Gastrocnemius medialis (tissue), 4 donors: Measurements from ENCODE around the gene ZNF865. TPM values are rescaled to one million over a fixed set of nuclear protein-coding genes. Genes with fewer than 3 reads are reported as not detected.

Source experiments
- ATAC-seq, 2 donors: fragments of 150-250 bp; one replicate each; pipeline ENCODE4 v1.9.1; 2016
- DNase-seq, 2 donors: peaks; one replicate each; pipeline ENCODE4 v3.0.0-alpha.2; 2019
- H3K27ac ChIP-seq, 4 donors: fragments of 200-600 bp; sonication (generic); 1 replicate in 1 of 4; 2 replicates in 3 of 4; pipeline ENCODE4 v1.5.1; 2016 to 2018; ENCODE audit warnings: mild to moderate bottlenecking in 2 of 4, moderate library complexity in 1 of 4
- H3K27me3 ChIP-seq, 3 donors: fragments of 200-600 bp; sonication (generic) in 2 of 3; 1 replicate in 1 of 3; 2 replicates in 2 of 3; pipeline versions ENCODE4 v1.5.1 to v1.6.0; 2016 to 2019; ENCODE audit warnings: mild to moderate bottlenecking in 1 of 3, moderate library complexity in 1 of 3
- H3K36me3 ChIP-seq, 2 donors: fragments of 200-600 bp; sonication (generic) in 1 of 2; one replicate each; pipeline ENCODE4 v1.5.1; 2017 to 2018
- H3K4me1 ChIP-seq, 2 donors: fragments of 200-600 bp; sonication (generic) in 1 of 2; one replicate each; pipeline ENCODE4 v1.5.1; 2016 to 2017; ENCODE audit warnings: mild to moderate bottlenecking in 2 of 2
- H3K4me3 ChIP-seq, 4 donors: fragments of 200-600 bp; sonication (generic) in 3 of 4; 1 replicate in 1 of 4; 2 replicates in 3 of 4; pipeline ENCODE4 v1.5.1; 2016 to 2019; ENCODE audit warnings: mild to moderate bottlenecking in 2 of 4
- H3K9me3 ChIP-seq, 3 donors: fragments of 200-600 bp; sonication (generic) in 2 of 3; 1 replicate in 1 of 3; 2 replicates in 2 of 3; pipeline ENCODE4 v1.5.1; 2016 to 2019
- POLR2A ChIP-seq, 2 donors: fragments of 450-650 bp; IDR thresholded peaks; one replicate each; pipeline ENCODE4 v1.6.1; 2017; ENCODE audit warnings: antibody characterized with exemption in 2 of 2, mild to moderate bottlenecking in 2 of 2, moderate library complexity in 2 of 2
- in situ Hi-C, 4 donors: fragments of 200-750 bp; cut with MboI; loops; one replicate each; pipeline versions ENCODE4 v1.15.0 to v1.8.0; 2017; ENCODE audit warnings: low sequenced_read_pairs in 4 of 4
- intact Hi-C: fragments of 100-400 bp; cut with DNase I; formaldehyde crosslinking; loops from one replicate; pipeline ENCODE4 v1.15.1; 2023; ENCODE audit warnings: low total_unique reads
- total RNA-seq, 4 donors: library from RNA; depleted of rRNA; stranded (reverse); fragments of >200 nt; gene quantifications; one replicate each; pipeline versions ENCODE4 v1.1.0 to v1.2.3, GENCODE V29; 2016
- TF ChIP-seq, protein P1 (sequence below), 5 experiments: fragments of 450-650 bp in 3 of 5; fragments of 200-600 bp in 2 of 5; sonication (generic) in 2 of 5; IDR thresholded peaks in 4 of 5; conservative IDR thresholded peaks in 1 of 5; 1 replicate in 4 of 5; 2 replicates in 1 of 5; pipeline ENCODE4 v1.5.1; 2016 to 2019; ENCODE audit warnings: antibody characterized with exemption in 5 of 5, mild to moderate bottlenecking in 3 of 5, moderate library complexity in 3 of 5

ZNF865 gene
- total RNA-seq, 4 donors from 2014 or later: 10.3 to 23.4 (median 15.2) TPM

DNA sequence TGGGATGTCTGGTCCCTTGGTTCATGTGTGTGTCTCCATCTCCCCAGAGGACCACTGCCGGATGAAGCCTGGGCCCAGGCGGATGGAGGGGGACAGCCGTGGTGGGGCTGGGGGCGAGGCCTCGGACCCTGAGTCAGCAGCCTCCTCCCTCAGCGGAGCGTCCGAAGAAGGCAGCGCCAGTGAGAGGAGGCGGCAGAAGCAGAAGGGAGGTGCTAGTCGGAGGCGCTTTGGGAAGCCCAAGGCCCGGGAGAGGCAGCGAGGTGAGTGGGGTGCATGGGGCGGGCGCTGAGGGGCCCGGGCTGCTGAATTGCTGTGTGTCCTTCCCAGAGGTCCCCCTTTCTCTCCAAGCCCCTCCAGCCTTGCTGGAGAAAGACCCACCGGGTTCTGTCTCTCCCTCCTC lies 45.8 kb downstream of the ZNF865 start:
- Histone ChIP-seq H3K4me1 (peaks cover 25 to 34% of the 10 kb centered on the region in 2 donors), H3K27me3 (no peaks in the 10 kb centered on the region), H3K9me3 (no peaks in the 10 kb centered on the region), H3K4me3 (no peak overlapping the region), H3K27ac (no peak overlapping the region), H3K36me3 (peaks cover 0 to 4% of the 10 kb centered on the region in 2 donors)
- TF ChIP-seq, protein P1, sequence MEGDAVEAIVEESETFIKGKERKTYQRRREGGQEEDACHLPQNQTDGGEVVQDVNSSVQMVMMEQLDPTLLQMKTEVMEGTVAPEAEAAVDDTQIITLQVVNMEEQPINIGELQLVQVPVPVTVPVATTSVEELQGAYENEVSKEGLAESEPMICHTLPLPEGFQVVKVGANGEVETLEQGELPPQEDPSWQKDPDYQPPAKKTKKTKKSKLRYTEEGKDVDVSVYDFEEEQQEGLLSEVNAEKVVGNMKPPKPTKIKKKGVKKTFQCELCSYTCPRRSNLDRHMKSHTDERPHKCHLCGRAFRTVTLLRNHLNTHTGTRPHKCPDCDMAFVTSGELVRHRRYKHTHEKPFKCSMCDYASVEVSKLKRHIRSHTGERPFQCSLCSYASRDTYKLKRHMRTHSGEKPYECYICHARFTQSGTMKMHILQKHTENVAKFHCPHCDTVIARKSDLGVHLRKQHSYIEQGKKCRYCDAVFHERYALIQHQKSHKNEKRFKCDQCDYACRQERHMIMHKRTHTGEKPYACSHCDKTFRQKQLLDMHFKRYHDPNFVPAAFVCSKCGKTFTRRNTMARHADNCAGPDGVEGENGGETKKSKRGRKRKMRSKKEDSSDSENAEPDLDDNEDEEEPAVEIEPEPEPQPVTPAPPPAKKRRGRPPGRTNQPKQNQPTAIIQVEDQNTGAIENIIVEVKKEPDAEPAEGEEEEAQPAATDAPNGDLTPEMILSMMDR (IDR thresholded peaks at IDR 0.05 in 4 of 5, conservative IDR thresholded peaks at IDR 0.05 in 1 of 5): no peak
- ATAC-seq: no peak
- in situ Hi-C loops (no loop called here), intact Hi-C loops (no loop called here)
- no peak for DNase-seq

DNA sequence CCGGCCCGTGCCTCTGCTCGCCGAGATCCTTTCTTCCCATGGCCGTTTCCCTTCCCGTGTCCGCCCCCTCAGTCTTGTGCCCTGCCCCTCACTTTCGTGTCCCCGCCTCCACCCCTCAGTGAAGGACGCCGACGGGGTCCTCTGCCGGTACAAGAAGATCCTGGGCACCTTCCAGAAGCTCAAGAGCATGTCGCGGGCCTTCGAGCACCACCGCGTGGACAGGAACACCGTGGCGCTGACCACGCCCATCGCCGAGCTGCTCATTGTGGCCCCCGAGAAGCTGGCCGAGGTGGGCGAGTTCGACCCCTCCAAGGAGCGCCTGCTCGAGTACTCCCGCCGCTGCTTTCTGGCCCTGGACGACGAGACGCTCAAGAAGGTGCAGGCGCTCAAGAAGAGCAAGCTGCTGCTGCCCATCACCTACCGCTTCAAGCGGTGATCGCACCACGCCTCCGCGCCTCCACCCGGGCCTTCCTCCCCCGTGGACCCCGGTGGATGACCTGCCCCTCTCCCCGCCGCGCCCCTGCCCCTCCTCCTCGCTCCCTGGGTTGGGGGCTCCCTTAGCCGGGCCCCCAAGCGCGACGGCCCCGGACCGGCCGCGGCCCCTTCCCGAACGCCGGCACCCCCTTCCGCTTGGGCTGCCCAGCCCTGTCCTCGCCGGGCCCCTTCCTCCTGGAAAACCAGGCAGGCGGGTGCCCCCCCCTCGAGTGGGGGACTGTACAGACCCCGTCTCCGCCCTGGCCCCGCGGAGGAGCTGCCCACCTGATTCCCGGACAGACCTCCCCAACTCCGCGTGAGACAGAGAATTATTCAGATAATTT lies 47.1 kb downstream of the ZNF865 start:
- peaks cover 0 to 4% of the 10 kb centered on the region in 2 donors for H3K36me3 ChIP-seq
- in situ Hi-C loops: no loop called here
- intact Hi-C loops: loop anchor here (1.0 kb wide), 1 partner anchor 20 kb away; no protein-coding TSS in a partner anchor
- H3K4me1 ChIP-seq: peaks cover 31 to 39% of the 10 kb centered on the region in 2 donors
- H3K27ac ChIP-seq: peak overlapping the region; percentile 98 to 100 (median 99)
- H3K9me3 ChIP-seq: no peaks in the 10 kb centered on the region
- H3K27me3 ChIP-seq: no peaks in the 10 kb centered on the region
- TF ChIP-seq, protein P1 (IDR thresholded peaks at IDR 0.05 in 4 of 5, conservative IDR thresholded peaks at IDR 0.05 in 1 of 5): no peak
- no peak for TF ChIP-seq POLR2A (IDR thresholded peaks at IDR 0.05)
- DNase-seq (no peak), ATAC-seq (no peak)
- peak overlapping the region in 1 of 4 donors; percentile 81 for H3K4me3 ChIP-seq

DNA sequence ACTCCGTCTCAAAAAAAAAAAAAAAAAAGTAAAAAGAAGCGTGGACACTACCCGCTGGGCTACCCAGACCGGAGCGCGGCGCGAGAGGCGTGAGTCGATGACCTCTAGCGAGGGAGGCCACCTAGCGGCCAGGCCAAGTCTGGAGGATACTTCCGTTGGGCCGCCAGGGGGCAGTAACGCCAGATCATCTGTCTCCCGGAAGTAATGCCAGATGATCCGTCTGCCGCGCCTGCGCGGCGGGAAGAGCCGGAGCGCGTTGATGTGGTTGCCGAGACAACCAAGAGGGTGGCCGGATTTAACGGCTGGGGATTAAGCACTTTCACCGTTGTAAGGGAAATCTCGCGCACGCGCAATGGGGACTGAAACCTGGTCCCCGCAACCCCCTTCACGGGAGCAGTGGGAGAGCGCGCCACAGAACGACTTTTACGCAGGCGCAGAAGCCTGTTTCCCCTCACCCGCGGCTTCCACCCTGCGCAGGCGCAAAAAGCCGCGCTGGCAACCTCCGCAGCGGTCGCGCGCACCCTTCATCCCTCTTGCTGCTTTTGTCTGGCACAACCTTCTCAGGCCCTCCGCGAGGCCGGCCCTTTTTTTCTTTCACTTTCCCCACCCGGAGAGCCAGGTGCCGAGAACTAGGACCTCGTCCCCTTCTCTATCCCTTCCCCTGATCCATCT lies 48.3 kb downstream of the ZNF865 start:
- H3K27ac ChIP-seq: peak overlapping the region; percentile 98 to 100 (median 99)
- intact Hi-C loops (loop anchor here (1.0 to 2.0 kb wide), 5 partner anchors 21 to 268 kb away; partner anchors contain the start of genes FIZ1, RPL28, ZNF628 and ZNF784), in situ Hi-C loops (no loop called here)
- ATAC-seq: peak; percentile 70 to 76
- no peaks in the 10 kb centered on the region for H3K27me3 ChIP-seq
- peaks cover 0 to 4% of the 10 kb centered on the region in 2 donors for H3K36me3 ChIP-seq
- peak; percentile 96 to 99 for DNase-seq
- H3K9me3 ChIP-seq: no peaks in the 10 kb centered on the region
- H3K4me1 ChIP-seq: peaks cover 34 to 44% of the 10 kb centered on the region in 2 donors
- TF ChIP-seq POLR2A (IDR thresholded peaks at IDR 0.05): peak; percentile 88 to 91
- TF ChIP-seq, protein P1 (IDR thresholded peaks at IDR 0.05 in 4 of 5, conservative IDR thresholded peaks at IDR 0.05 in 1 of 5): peak; percentile 95 to 100 (median 99)
- H3K4me3 ChIP-seq: peak overlapping the region; percentile 75 to 98 (median 90)

DNA sequence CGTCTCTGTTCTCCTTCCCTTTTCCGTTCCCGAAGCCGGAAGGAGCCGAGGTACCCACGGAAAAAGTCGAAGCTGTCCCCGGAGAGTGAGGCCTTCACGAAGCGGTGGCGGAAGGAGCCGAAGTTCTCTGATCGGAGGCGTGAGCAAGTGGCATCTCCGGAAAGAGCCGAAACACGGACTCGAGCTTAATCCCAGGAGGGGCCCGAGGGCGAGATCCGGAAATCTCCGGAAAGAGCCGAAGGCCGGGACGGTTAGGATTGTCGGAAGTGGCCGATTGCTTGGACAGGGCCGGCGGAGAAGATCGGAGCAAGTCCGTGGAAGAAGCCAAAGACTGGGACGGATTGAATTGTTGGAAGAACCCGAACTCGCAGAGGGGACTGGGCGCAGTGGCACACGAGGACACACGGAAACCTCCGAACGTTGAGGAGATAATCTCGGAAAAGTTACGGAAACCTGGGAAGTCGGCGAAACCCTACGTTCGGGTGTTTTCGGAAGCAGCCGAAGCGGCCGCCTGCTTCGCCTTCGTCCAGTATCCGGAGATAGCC lies 48.9 kb downstream of the ZNF865 start:
- TF ChIP-seq POLR2A (IDR thresholded peaks at IDR 0.05): no peak
- TF ChIP-seq, protein P1 (IDR thresholded peaks at IDR 0.05 in 4 of 5, conservative IDR thresholded peaks at IDR 0.05 in 1 of 5): no peak
- H3K36me3 ChIP-seq: peaks cover 0 to 4% of the 10 kb centered on the region in 2 donors
- DNase-seq: peak; percentile 99 to 100
- peaks cover 36 to 44% of the 10 kb centered on the region in 2 donors for H3K4me1 ChIP-seq
- intact Hi-C loops: loop anchor here (1.0 to 2.0 kb wide), 4 partner anchors 30 to 269 kb away; partner anchors contain the start of genes FIZ1, RPL28, ZNF628 and ZNF784
- peak; percentile 76 to 77 for ATAC-seq
- no peaks in the 10 kb centered on the region for H3K9me3 ChIP-seq
- peak overlapping the region; percentile 98 to 100 (median 99) for H3K27ac ChIP-seq
- peak overlapping the region; percentile 75 to 98 (median 90) for H3K4me3 ChIP-seq
- in situ Hi-C loops: no loop called here
- no peaks in the 10 kb centered on the region for H3K27me3 ChIP-seq
